Bronchial smooth muscle cell (primary cell): ENCODE measurements around the gene CNOT4. TPM values are rescaled to one million over a fixed set of nuclear protein-coding genes. Genes with fewer than 3 reads are reported as not detected.

Experiments used
- total RNA-seq: library from RNA; depleted of rRNA; stranded (reverse); fragments of >200 nt; gene quantifications from 2 replicates; pipeline ENCODE4 v1.2.1, GENCODE V29; 2014

Gene CNOT4
- total RNA-seq: 7.2 and 8.0 TPM in 2 replicates

GRCh38 chr7:135509839-135510591, at the start of gene CNOT4:
CNOT4 (minus strand) TSS chr7:135510102; CDS start chr7:135438331, 71,771 bp downstream.

GRCh38 chr7:135557455-135558336, 47.8 kb upstream of the CNOT4 start, which contains the start of gene NUP205:
NUP205 (plus strand) TSS chr7:135557917; CDS start chr7:135557945, 28 bp downstream.

Other genes starting within 250 kb of the CNOT4 start
- gene NUP205, start 47.8 kb upstream of the CNOT4 start, total RNA-seq: 21.9 and 24.1 TPM in 2 replicates
- 8.8 and 15.3 TPM in 2 replicates for gene STMP1, start 152.4 kb upstream of the CNOT4 start, total RNA-seq
- 0.16 and 0.26 TPM in 2 replicates for gene SLC13A4, start 218.1 kb upstream of the CNOT4 start, total RNA-seq
- gene FAM180A, start 238.7 kb upstream of the CNOT4 start, total RNA-seq: 14.7 and 20.2 TPM in 2 replicates